PC-9 (cell line): ENCODE data around the gene CCDC138. TPM values are rescaled to one million over a fixed set of nuclear protein-coding genes. Genes with fewer than 3 reads are reported as not detected.
A peak's percentile ranks its signal among the peaks of the same experiment; 100 is the strongest.

Experiments
- BruUV-seq: library from RNA; stranded (reverse); fragments of 400-500 nt; replicated peaks from 2 replicates; lab custom pipeline; 2021; lab: Mats Ljungman, UMichigan
- CTCF ChIA-PET: fragments of 300-600 bp; sonication (Branson Sonifier 250); formaldehyde crosslinking; loops from one replicate; lab custom pipeline; 2022; ENCODE audit warnings: antibody characterized with exemption; lab: Charles Lee
- POLR2A ChIA-PET: fragments of 300-600 bp; sonication (Branson Sonifier 250); formaldehyde crosslinking; loops from one replicate; lab custom pipeline; 2022; ENCODE audit warnings: antibody characterized with exemption; ENCODE audit not compliant: unreplicated experiment; lab: Charles Lee
- DNase-seq, 2 experiments: peaks; one replicate each; pipeline versions ENCODE4 v3.0.0 to v3.0.0-alpha.2; 2015 to 2022; ENCODE audit warnings: mixed read lengths in 1 of 2
- H2AFZ ChIP-seq: fragments of 200-600 bp; sonication (generic); 2 replicates; pipeline ENCODE4 v1.8.1; 2017; ENCODE audit warnings: antibody characterized with exemption
- H3F3A ChIP-seq: fragments of 200-600 bp; sonication (generic); 2 replicates; pipeline ENCODE4 v1.8.1; 2017; ENCODE audit warnings: antibody characterized with exemption, mild to moderate bottlenecking, low read depth; ENCODE audit not compliant: insufficient read depth
- H3K27ac ChIP-seq: fragments of 200-600 bp; sonication (generic); 2 replicates; pipeline ENCODE4 v1.6.1; 2016; ENCODE audit warnings: mixed run types
- H3K27me3 ChIP-seq: fragments of 200-600 bp; sonication (generic); 2 replicates; pipeline ENCODE4 v1.6.1; 2016; ENCODE audit warnings: low read depth, mixed run types; ENCODE audit not compliant: insufficient read depth
- H3K36me3 ChIP-seq: fragments of 200-600 bp; sonication (generic); 2 replicates; pipeline ENCODE4 v1.6.1; 2016; ENCODE audit warnings: low read depth, mixed run types
- H3K4me1 ChIP-seq: fragments of 200-600 bp; sonication (generic); replicated peaks from 2 replicates; pipeline ENCODE4 v1.6.1; 2016; ENCODE audit warnings: mixed run types; ENCODE audit not compliant: insufficient read depth
- H3K4me2 ChIP-seq: fragments of 200-600 bp; sonication (generic); 2 replicates; pipeline ENCODE4 v1.6.1; 2017; ENCODE audit warnings: mixed run types
- H3K4me3 ChIP-seq: fragments of 200-600 bp; sonication (generic); 2 replicates; pipeline ENCODE4 v1.6.1; 2016; ENCODE audit warnings: mixed run types
- H3K79me2 ChIP-seq: fragments of 200-600 bp; sonication (generic); 2 replicates; pipeline ENCODE4 v1.6.1; 2017; ENCODE audit warnings: low read depth, mixed run types
- H3K9me2 ChIP-seq: fragments of 200-600 bp; sonication (generic); 2 replicates; pipeline ENCODE4 v1.8.1; 2017; ENCODE audit warnings: mild to moderate bottlenecking; ENCODE audit not compliant: insufficient read depth
- H3K9me3 ChIP-seq: fragments of 200-600 bp; sonication (generic); 2 replicates; pipeline ENCODE4 v1.8.1; 2016; ENCODE audit warnings: low read depth; ENCODE audit not compliant: insufficient read depth
- H4K20me1 ChIP-seq: fragments of 200-600 bp; sonication (generic); 2 replicates; pipeline ENCODE4 v1.8.1; 2017; ENCODE audit not compliant: insufficient read depth
- EZH2 ChIP-seq: fragments of 200-600 bp; sonication (generic); IDR thresholded peaks from 2 replicates; pipeline ENCODE4 v1.8.0; 2017; ENCODE audit warnings: antibody characterized with exemption, low read depth
- intact Hi-C: fragments of 100-400 bp; cut with micrococcal nuclease; formaldehyde crosslinking; loops from one replicate; pipeline ENCODE4 v1.10.0; 2022; ENCODE audit not compliant: unreplicated experiment
- total RNA-seq: library from RNA; stranded (reverse); gene quantifications from 2 replicates; pipeline ENCODE4 v1.2.3, GENCODE V29; 2021
- TF ChIP-seq, protein P1 (sequence below): fragments of 200-600 bp; sonication (generic); conservative IDR thresholded peaks from 2 replicates; pipeline ENCODE4 v1.6.1; 2017; ENCODE audit warnings: mixed run types, antibody characterized with exemption, mild to moderate bottlenecking, moderate library complexity

The CCDC138 gene
- total RNA-seq, 1 experiment from 2014 or later, result 10.1 TPM

DNA sequence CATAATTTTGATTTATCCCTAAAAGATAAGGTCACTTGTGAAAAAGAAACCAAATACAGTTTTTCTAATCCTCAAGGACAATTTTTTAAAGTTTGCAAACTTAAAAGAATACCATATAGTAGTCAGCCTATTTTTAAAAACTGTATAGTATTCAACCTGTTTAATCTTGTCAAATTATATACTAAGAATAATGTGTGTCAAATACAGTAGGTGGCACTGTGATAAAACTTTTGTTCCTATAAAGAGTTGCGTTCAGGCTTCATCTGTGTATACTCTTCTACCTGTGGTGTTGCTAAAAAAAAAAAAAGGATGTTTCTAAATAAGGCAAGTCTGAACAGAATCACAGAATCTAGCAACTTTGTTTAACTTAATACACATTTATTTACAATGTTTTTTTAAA lies 68.6 kb downstream of the CCDC138 start:
- no peak overlapping the region for H3K27ac ChIP-seq
- ChIA-PET POLR2A (no interaction called here), CTCF (no interaction called here)
- no TSS peak for BruUV-seq
- H3K36me3 ChIP-seq, result no peaks in the 10 kb centered on the region
- H3K79me2 ChIP-seq, result no peaks in the 10 kb centered on the region
- H2AFZ ChIP-seq, result no peak overlapping the region
- TF ChIP-seq, protein P1, sequence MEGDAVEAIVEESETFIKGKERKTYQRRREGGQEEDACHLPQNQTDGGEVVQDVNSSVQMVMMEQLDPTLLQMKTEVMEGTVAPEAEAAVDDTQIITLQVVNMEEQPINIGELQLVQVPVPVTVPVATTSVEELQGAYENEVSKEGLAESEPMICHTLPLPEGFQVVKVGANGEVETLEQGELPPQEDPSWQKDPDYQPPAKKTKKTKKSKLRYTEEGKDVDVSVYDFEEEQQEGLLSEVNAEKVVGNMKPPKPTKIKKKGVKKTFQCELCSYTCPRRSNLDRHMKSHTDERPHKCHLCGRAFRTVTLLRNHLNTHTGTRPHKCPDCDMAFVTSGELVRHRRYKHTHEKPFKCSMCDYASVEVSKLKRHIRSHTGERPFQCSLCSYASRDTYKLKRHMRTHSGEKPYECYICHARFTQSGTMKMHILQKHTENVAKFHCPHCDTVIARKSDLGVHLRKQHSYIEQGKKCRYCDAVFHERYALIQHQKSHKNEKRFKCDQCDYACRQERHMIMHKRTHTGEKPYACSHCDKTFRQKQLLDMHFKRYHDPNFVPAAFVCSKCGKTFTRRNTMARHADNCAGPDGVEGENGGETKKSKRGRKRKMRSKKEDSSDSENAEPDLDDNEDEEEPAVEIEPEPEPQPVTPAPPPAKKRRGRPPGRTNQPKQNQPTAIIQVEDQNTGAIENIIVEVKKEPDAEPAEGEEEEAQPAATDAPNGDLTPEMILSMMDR, result peak; percentile 63
- TF ChIP-seq EZH2, result no peak
- no peak for DNase-seq
- intact Hi-C loops, result loop anchor here (1.0 to 5.0 kb wide), 2 partner anchors 134 to 657 kb away; partner anchors contain the start of gene EDAR
- H3K4me2 ChIP-seq, result no peak overlapping the region
- no peaks in the 10 kb centered on the region for H3K9me2 ChIP-seq
- no peaks in the 10 kb centered on the region for H3K4me1 ChIP-seq
- no peaks in the 10 kb centered on the region for H3F3A ChIP-seq
- no peak overlapping the region for H3K4me3 ChIP-seq
- no peaks in the 10 kb centered on the region for H3K9me3 ChIP-seq
- no peaks in the 10 kb centered on the region for H3K27me3 ChIP-seq
- H4K20me1 ChIP-seq, result no peaks in the 10 kb centered on the region

DNA sequence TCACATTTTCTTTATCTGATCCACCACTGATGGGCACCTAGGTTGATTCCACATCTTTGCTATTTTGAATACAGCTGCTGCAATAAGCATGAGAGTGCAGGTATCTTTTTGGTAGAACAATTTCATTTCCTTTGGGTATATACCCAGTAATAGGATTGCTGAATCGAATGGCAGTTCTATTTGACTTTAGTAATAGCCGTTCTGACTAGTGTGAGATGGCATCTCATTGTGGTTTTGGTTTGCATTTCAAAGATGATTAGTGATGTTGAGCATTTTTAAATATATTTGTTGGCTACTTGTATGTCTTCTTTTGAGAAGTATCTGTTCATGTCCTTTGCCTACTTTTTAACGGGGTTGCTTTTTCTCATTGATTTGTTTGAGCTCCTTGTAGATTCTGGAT lies 72.3 kb downstream of the CCDC138 start:
- DNase-seq, result no peak
- Histone ChIP-seq H3K9me3 (no peaks in the 10 kb centered on the region), H3K4me2 (no peak overlapping the region), H3K36me3 (no peaks in the 10 kb centered on the region), H3K9me2 (no peaks in the 10 kb centered on the region; the same call in 1 of the 2 replicates), H3K4me3 (no peak overlapping the region), H3F3A (no peaks in the 10 kb centered on the region), H2AFZ (no peak overlapping the region), H3K27ac (no peak overlapping the region), H3K4me1 (no peaks in the 10 kb centered on the region), H3K79me2 (no peaks in the 10 kb centered on the region), H4K20me1 (no peaks in the 10 kb centered on the region), H3K27me3 (no peaks in the 10 kb centered on the region)
- ChIA-PET CTCF (interaction anchor here (0.7 kb wide), 1 partner anchor 365 kb away, joined by 3 read pairs; no protein-coding TSS in a partner anchor), POLR2A (no interaction called here)
- intact Hi-C loops, result loop anchor here (5.0 kb wide), 1 partner anchor 653 kb away; no protein-coding TSS in a partner anchor
- TF ChIP-seq EZH2, result no peak
- TF ChIP-seq, protein P1, result no peak
- BruUV-seq, result no TSS peak

DNA sequence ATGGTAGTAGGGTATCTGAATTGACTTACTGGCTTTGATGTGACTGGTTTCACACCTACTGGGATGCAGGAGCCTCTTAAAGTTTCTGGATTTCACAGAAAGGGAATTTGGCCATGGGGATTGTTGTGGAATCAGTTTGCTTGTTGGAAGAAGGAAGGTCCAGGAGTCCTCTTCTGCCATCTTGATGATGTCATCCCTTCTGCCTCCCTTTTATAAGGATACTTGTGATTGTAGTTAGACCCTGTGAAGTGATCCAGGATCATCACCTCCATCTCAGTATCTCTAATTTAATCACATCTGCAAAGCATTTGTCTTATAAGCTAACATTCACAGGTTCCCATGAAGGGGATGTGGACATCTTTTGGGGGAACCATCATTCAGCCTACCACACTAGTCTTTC lies 79.5 kb downstream of the CCDC138 start:
- H3K36me3 ChIP-seq, result no peaks in the 10 kb centered on the region
- no TSS peak for BruUV-seq
- H3K9me3 ChIP-seq, result peaks cover 15% of the 10 kb centered on the region; the same call in 1 of the 2 replicates
- intact Hi-C loops, result no loop called here
- no peak overlapping the region for H3K4me2 ChIP-seq
- H4K20me1 ChIP-seq, result no peaks in the 10 kb centered on the region
- H3K27ac ChIP-seq, result no peak overlapping the region
- no peaks in the 10 kb centered on the region for H3F3A ChIP-seq
- no peak for DNase-seq
- H3K27me3 ChIP-seq, result no peaks in the 10 kb centered on the region
- no peaks in the 10 kb centered on the region for H3K79me2 ChIP-seq
- POLR2A ChIA-PET, result no interaction called here
- no peaks in the 10 kb centered on the region for H3K4me1 ChIP-seq
- CTCF ChIA-PET, result no interaction called here
- no peaks in the 10 kb centered on the region; the same call in 1 of the 2 replicates for H3K9me2 ChIP-seq
- no peak overlapping the region for H2AFZ ChIP-seq
- TF ChIP-seq, protein P1, result no peak
- TF ChIP-seq EZH2, result no peak
- no peak overlapping the region for H3K4me3 ChIP-seq
